ENCODE results near the gene RTTN. TPM values are rescaled to one million over a fixed set of nuclear protein-coding genes. Genes with fewer than 3 reads are reported as not detected.

RTTN gene
- total RNA-seq, 1 donor, result 13.5 TPM

Other genes starting within 250 kb of the RTTN start
- 14.8 TPM for gene SOCS6, start 83.4 kb upstream of the RTTN start, total RNA-seq